GM19193 (cell line): ENCODE results near the gene IQSEC3.

Experiments
- POLR2A ChIP-seq: IDR thresholded peaks from 4 replicates; pipeline ENCODE4 v1.6.1; 2011; ENCODE audit not compliant: insufficient read depth, insufficient read length; ENCODE audit errors: extremely low read depth

IQSEC3 gene

DNA sequence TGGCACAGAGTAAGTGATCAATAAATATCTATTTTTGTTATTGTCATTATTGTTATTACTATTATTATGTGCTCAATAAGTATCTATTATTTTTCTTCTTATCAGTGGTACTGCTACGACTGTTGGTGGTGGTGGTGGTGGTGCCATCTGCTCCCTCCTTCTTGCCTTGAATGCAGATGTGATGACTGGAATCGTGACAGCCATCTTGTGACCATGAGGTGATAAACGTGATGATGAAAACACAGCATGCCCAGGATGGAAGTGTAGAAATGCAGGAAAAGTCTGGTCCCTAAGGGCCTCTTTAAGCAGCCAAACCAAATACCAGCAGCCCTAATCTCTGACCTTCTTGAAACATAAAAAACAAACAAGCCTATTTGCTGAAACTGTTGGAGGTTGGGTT is 125.0 kb downstream of the IQSEC3 start:
- no peak for TF ChIP-seq POLR2A

DNA sequence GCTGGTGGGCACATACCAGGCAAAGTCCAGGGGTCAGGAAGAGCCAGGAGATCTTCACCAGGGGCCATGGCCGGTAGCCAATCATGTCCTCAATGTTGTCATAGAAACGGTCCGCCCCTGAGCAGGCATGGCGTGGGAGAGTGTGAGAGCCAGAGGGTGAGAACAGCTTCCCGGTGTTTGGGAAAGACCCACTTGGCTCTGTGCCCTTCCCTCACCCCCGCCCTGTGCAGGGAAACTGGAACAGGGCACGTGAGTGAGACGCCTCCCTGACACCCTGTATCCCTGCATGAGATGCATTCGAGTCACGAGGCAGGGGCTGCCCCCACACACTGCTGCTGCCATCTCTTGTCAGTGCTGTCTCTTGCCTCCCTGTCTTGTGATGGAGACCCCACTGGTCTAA is 126.7 kb downstream of the IQSEC3 start:
- TF ChIP-seq POLR2A, result no peak

DNA sequence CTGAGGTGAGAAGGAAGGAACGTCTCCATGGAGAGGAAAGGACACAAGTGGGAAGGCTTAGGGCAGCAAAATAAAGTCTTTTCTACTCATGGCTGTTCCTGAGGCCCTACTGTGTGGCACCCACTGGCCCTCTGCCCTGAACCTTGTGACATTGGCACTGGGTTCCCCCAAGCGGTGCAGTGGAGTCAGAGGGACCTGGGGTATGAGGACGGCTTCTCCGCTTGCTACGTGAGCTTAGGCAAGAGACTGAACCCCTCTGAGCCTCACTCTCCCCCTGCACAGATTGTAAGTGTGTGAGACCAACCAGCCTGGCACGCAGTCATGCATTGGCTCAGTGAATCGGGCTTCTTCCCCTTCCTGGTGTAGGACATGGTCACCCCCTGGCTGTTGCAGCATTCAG is 127.7 kb downstream of the IQSEC3 start:
- TF ChIP-seq POLR2A, result no peak

DNA sequence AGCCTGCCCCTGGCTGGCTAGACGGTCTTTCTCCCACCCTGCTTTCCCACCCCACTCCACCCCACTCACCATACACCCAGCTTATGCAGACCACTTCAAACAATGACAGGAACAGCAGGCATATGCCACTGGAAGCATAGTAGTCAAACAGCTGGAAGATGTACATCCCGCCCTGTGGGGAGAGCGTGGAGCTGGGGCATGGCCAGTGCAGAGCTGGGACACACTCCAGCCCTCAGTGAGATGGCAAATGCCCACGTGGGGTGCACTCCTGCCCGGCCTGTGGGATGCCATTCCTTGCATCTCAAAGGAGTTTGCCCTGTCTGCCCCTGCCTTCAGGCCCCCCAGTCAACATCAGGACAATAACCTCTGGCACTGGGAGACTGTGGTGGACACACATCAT is 128.6 kb downstream of the IQSEC3 start:
- no peak for TF ChIP-seq POLR2A

DNA sequence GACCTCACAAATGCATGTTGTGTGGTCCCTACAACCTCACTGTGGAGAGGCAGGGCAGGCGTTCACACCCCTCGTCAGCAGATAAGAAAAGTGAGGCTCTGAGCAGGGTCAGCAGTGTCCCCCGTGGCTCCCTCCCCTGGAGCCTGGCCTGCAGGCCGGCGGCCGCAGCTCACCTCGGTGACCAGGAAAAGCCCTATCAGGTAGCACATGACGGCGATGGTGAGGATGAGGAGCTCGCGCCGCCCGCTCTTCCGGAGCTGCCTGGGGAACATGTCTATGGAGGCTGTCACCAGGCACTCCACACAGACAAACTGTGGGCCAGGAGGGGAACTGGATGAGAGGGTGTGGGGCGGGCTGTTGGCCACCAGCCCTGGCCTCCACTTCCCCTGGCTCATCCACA is 129.4 kb downstream of the IQSEC3 start:
- no peak for TF ChIP-seq POLR2A

DNA sequence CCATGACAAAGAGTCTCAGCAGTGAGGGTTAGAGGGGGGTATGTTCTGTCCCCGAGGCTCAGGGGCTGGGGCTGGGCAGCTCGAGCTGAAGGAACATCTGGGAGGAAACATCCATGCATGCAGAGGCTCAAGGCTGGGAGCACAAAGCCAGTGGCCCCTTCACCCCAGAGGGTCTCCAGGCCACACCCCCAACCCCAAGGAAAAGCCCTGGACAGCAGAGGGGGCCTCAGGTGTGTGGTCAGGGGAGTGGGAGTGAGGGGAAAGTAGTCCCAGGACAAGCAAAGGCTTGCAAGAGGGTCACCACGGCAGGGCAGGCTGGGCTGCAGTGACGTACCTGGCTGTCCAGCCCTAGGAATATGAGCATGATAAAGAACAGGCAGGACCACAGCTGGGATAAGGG is 129.9 kb downstream of the IQSEC3 start:
- no peak for TF ChIP-seq POLR2A

DNA sequence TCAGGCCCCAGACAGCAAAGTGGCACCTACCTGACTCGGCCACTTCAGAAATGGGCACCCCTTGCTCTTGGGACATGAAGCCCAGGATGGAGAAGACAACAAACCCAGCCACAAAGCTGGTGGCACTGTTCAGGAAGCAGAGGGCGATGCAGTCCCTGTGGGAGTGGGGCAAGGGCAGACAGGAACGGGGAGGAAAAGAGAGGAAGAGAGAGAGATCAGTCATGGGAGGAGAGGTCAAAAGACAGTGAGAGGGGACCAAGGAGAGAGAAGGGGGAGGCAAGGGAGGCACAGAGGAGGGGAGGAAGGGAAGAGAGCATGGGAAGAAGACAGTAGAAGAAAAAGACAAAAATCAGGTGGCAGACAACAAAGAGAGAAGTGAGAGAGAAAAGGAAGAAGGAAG is 130.8 kb downstream of the IQSEC3 start:
- TF ChIP-seq POLR2A, result no peak

DNA sequence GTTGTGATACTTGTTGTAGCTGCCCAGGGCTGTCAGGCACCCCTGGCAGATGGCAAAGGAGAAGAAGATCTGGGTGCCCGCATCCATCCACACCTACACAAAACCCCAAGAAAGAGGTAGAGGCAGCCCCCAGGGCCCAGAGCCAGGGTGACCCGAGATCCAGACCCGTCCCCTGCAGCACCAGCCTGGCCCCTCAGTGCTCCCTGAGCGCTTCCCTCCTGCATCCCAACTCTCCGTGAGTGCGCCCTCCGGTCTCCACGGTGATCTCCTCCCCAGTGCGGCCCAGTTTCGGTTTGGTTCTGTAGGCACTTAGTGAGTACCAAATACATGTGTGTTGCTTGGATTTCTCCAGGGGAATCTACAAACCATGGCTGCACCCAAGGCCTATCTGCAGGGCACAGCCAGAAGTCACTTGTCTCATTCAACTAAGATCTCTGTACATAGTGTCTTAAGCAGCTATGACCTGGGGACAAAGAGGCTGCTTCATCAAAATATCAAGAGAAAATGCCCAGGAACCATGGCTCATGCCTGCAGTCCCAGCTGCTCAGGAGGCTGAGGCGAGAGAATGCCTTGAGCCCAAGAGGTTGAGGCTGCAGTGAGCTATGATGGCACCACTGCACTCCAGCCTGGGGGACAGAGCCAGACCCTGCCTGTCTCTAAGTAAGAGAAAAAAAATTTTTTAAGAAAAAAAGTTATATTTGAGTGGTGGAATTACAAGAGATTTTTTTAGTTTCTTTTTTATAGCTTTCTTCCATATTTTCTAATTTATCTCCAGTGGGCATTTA is 131.5 kb downstream of the IQSEC3 start:
- TF ChIP-seq POLR2A, result no peak

DNA sequence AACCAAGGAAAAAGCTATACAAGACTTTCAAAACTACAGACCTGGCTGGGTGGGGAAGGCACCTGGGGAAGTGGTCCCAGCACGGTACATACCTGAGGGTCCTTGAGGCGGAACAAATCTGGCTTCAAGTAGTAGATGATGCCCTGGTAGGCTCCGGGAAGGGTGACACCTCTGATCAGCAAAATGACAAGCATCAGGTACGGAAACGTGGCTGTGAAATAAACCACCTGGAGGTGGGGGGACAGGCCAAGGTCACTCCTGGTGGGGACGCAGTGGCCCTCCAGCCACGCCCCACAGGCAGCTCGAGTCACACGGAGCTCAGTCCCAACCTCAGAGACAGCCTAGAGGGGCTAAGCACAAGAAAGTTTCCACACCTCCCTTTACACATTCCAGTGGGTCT is 132.1 kb downstream of the IQSEC3 start:
- no peak for TF ChIP-seq POLR2A

DNA sequence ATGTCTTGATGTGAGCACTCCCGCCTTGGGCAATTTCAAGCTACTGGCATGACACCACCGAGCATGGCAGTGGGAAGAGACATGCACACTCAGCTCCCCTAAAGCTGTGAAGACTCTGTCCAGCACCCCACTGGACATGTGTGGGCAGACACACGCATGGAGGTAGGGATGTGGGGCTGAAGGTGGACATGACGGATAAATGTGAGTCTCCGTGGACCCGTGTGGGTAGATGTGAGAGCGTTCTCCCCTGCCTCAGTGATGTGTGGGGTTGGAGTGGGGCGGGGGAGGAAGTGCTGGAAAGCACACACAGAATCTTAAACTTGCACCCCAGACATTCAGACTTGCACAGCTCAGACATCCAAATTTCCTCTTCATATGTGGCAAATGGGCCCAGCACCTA is 134.8 kb downstream of the IQSEC3 start:
- no peak for TF ChIP-seq POLR2A

DNA sequence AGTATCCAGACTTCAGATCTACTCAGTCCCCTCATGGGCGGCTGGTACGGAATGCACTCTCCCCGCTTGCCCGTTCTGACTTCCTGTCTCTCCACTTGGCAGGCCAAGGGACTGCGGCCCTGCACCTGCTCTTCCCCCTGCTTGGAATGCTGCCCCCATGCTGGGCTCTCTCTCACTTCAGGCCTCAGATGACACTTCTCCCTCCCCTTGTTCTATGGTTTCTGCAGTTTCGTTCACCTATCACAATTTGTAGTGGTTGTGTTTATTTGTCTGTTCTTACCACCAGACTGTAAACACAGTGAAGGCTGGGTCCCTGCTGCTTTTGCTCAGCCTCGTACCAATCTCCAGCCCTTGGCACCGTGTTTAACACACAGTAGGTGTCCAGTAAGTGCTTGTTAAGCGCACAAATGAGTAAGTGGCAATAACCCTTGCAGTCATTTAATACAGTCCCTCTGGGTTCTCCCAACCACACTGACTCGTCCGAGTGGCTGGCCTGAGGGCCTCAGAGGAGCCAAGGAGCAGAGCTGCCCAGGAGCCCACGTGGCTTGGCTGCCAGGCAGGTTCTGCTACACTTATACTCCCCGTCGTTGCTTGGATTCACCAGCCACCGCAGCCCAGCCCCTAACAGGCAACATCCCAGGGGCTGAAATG is 135.6 kb downstream of the IQSEC3 start:
- no peak for TF ChIP-seq POLR2A

DNA sequence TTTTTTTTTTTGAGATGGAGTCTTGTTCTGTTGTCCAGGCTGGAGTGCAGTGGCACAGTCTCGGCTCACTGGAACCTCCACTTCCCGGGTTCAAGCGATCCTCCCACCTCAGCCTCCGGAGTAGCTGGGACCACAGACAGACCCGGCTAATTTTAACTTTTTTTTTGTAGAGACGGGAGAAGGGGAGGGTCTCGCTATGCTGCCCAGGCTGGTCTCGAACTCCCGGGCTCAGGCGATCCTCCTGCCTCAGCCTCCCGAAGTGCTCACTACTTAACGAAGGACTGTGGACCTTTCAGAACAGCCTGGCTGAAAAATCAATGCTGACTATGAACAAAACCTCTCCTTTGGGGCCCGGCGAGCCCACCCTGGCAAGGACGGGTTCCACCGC is 136.5 kb downstream of the IQSEC3 start:
- no peak for TF ChIP-seq POLR2A

DNA sequence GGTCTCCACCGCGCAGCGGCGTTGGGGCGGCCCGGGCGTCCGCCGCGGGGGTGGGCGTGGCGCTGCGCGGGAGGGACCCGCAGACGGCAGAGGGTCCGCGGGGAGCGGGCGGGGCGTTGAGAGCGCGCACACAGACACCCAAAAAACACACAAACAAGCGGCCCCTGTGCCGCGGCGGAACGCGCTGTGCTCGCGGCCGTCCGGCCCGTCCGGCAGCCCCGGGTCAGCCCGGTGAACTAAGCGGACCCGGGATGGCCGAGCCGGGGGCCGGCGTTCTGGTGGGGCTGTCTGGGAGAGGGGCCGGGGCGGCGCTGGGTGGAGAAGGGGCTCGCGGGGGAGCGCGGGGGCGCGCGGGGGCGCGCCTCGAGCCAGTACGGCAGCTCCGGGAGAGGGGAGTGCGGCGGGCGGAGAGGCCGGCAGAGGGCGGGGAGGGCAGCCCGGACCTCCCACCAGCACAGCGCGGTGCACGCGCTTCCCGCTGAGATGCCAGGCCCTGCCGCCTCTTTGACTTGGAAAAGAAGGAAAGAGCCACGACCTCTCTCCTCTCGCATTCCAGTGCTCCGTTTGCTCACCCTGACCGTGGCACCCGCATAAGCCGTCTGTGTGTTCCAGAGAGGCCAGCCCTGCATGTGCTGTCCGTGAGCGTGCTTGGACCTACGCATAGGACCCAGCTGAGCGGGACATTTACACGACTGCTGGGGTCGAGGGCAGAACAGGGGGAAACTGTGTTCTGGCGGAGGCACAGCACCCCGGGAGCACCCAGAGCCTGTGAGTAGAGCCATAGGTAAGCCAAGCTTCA is 137.1 kb downstream of the IQSEC3 start:
- no peak for TF ChIP-seq POLR2A

DNA sequence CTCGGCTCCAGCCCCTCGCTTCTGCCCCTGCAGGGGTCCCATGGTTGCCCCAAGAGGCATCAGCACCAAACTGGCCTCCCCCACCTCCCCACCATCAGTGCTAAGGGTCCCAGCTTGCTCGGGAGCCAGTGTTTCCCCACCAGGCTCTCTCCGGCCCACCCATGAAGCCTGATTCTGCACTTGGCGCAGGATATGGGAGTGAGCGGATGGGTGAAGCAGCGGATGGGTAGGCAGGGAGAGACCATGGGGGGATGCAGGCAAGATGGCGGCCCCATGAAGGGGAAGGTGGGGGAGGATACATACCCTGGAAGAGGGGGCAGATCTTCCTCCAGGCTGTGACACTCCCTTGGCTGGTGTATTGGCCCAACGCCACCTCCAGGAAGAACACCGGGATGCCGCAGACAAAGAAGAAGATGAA is 137.7 kb downstream of the IQSEC3 start:
- TF ChIP-seq POLR2A, result no peak

DNA sequence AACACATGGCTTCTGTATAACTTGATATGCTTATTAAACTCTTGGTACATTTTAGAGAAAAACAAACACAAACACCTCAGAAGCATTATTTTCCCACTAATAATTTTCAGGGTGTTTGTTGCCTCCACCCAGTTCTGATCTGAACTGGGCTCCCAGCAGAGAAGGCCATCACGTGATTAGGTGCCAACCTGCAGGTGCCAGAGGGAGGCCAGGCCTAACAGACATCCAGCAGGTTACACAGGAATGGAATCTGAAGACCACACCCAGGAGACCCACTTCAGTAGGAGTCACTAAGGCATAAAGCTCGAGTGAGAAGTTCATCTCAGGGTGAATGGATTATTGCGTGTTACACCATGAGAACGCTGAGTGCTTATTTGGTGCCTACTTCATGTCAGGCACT is 138.5 kb downstream of the IQSEC3 start:
- TF ChIP-seq POLR2A, result no peak
